ENCODE measurements around the gene CDC42SE2. TPM values are rescaled to one million over a fixed set of nuclear protein-coding genes. Genes with fewer than 3 reads are reported as not detected.

CDC42SE2 gene
- total and polyA plus RNA-seq, 2 of the 4 experiments (the other 2 are of a cell fraction): 12.5 to 19.4 TPM

- in situ Hi-C loops (cut with MboI; ENCODE audit: low sequenced_read_pairs) (no loop called here), dilution Hi-C loops (cut with HindIII; ENCODE audit: low sequenced_read_pairs, unreplicated experiment) (no loop called here), intact Hi-C loops (cut with micrococcal nuclease) (no loop called here)
- H3K9me3 ChIP-seq (ENCODE audit: control insufficient read depth, insufficient read depth, low read length): no peaks in the 10 kb centered on the region
- H3K27me3 ChIP-seq (ENCODE audit: control insufficient read depth, insufficient read depth, low read length): no peaks in the 10 kb centered on the region
- 100% methylated on average over 1 of the region's 5 CpGs; no CpG with 5 or more reads in 1 of the 2 experiments for WGBS, 2 experiments (ENCODE audit: extremely low coverage in 2 of 2, insufficient read length in 1 of 2)
- DNase-seq (no peak), ATAC-seq (ENCODE audit: low read depth) (no peak)
- H3K23ac ChIP-seq (ENCODE audit: low read depth, low read length): no peak overlapping the region
- no peak overlapping the region for H3K4ac ChIP-seq (ENCODE audit: low read depth, low read length)
- no peaks in the 10 kb centered on the region for H3K36me3 ChIP-seq (ENCODE audit: control insufficient read depth, insufficient read depth, low read length)
- no peak overlapping the region for H4K91ac ChIP-seq (ENCODE audit: insufficient read depth, low read depth, low read length)
- H3K14ac ChIP-seq (replicated peaks; ENCODE audit: low read depth, low read length): no peak overlapping the region
- no peaks in the 10 kb centered on the region for H4K20me1 ChIP-seq (ENCODE audit: insufficient read depth, low read length)
- H3K18ac ChIP-seq (ENCODE audit: low read depth, low read length): no peak overlapping the region
- H3K9me1 ChIP-seq (ENCODE audit: insufficient read depth, low read length): no peaks in the 10 kb centered on the region
- no peak overlapping the region for H3K27ac ChIP-seq (ENCODE audit: insufficient read depth, low read length)
- H2AK5ac ChIP-seq (ENCODE audit: low read depth, low read length): no peak overlapping the region
- H3K56ac ChIP-seq (ENCODE audit: extremely low read depth, insufficient read depth, low read length): no peak overlapping the region
- no peak overlapping the region for H2BK5ac ChIP-seq (ENCODE audit: low read depth, low read length, poor library complexity, severe bottlenecking)
- no peak overlapping the region for H4K8ac ChIP-seq (ENCODE audit: low read depth in 2 of 2, low read length in 2 of 2)
- POLR2A ChIA-PET (ENCODE audit: unreplicated experiment): no interaction called here
- no peak for TF ChIP-seq RFX5 (IDR thresholded peaks at IDR 0.05; ENCODE audit: low read depth, low read length)
- TF ChIP-seq CTCF (conservative IDR thresholded peaks at IDR 0.05; ENCODE audit: low read depth, low read length): no peak
- no peak for TF ChIP-seq RAD21 (IDR thresholded peaks at IDR 0.05; ENCODE audit: low read length)
- no peak for TF ChIP-seq MAZ (IDR thresholded peaks at IDR 0.05; ENCODE audit: borderline replicate concordance, low read depth, low read length)
- TF ChIP-seq RCOR1 (IDR thresholded peaks at IDR 0.05; ENCODE audit: insufficient replicate concordance, low read length): no peak
- no peak for TF ChIP-seq ELK1 (IDR thresholded peaks at IDR 0.05; ENCODE audit: borderline replicate concordance, low read depth, low read length)
- TF ChIP-seq NFE2L2 (IDR thresholded peaks at IDR 0.05; ENCODE audit: low read depth, low read length): no peak
- TF ChIP-seq SMC3 (IDR thresholded peaks at IDR 0.05; ENCODE audit: low read depth, low read length): no peak
- no peak for TF ChIP-seq BHLHE40 (IDR thresholded peaks at IDR 0.05; ENCODE audit: low read depth, low read length)
- TF ChIP-seq CHD1 (IDR thresholded peaks at IDR 0.05; ENCODE audit: low read depth, low read length): no peak
- TF ChIP-seq USF2 (IDR thresholded peaks at IDR 0.05; ENCODE audit: low read depth, low read length): no peak
- no peak for TF ChIP-seq POLR2A (IDR thresholded peaks at IDR 0.05; ENCODE audit: low read depth, low read length)
- no peak for TF ChIP-seq FOS (IDR thresholded peaks at IDR 0.05; ENCODE audit: low read depth, low read length)
- TF ChIP-seq MAFK (IDR thresholded peaks at IDR 0.05; ENCODE audit: low read depth, low read length): no peak
- no peak for TF ChIP-seq CEBPB (IDR thresholded peaks at IDR 0.05; ENCODE audit: low read depth, low read length)
- TF ChIP-seq MXI1 (IDR thresholded peaks at IDR 0.05; ENCODE audit: borderline replicate concordance, low read depth, low read length): no peak
- peaks cover 7% of the 10 kb centered on the region for H3K4me1 ChIP-seq (ENCODE audit: control insufficient read depth, insufficient read depth, low read length)
- H2AFZ ChIP-seq (replicated peaks; ENCODE audit: low read length, poor library complexity): no peak overlapping the region
- peaks cover 21 to 28% of the 10 kb centered on the region in 2 experiments for H3K79me1 ChIP-seq (ENCODE audit: low read depth in 1 of 2, low read length in 2 of 2)
- H2BK120ac ChIP-seq (ENCODE audit: low read depth, low read length): no peak overlapping the region
- H2AK9ac ChIP-seq (replicated peaks; ENCODE audit: low read depth, low read length, poor library complexity): no peak overlapping the region
- no peak overlapping the region for H3K4me2 ChIP-seq (ENCODE audit: low read depth, low read length)
- H3K4me3 ChIP-seq (ENCODE audit: insufficient read depth, low read depth, low read length): no peak overlapping the region
- H2BK20ac ChIP-seq (ENCODE audit: low read depth, low read length): no peak overlapping the region
- BruUV-seq (replicated peaks): no TSS peak
- no peak overlapping the region for H4K5ac ChIP-seq (ENCODE audit: low read depth, low read length)
- no peak overlapping the region for H2BK15ac ChIP-seq (ENCODE audit: low read depth, low read length)
- no peak overlapping the region for H3K9ac ChIP-seq (ENCODE audit: low read depth, low read length)
- CTCF ChIA-PET: no interaction called here
These were observed 109.4 kb downstream of the CDC42SE2 start for GRCh38 chr5:131373265-131373664.
